K562 (cell line): ENCODE measurements around the gene CRYBA4. TPM values are rescaled to one million over a fixed set of nuclear protein-coding genes. Genes with fewer than 3 reads are reported as not detected.

Source experiments
- ATAC-seq: fragments of 200-7000 bp; cut with Tn5 transposase; 3 replicates; pipeline ENCODE4 v1.9.1; 2020; ENCODE audit warnings: moderate library complexity
- BruUV-seq: library from RNA; stranded (reverse); fragments of 400-500 nt; replicated peaks from 2 replicates; lab custom pipeline; 2021; lab: Mats Ljungman, UMichigan
- CTCF ChIA-PET: fragments of 300-600 bp; formaldehyde crosslinking; extraction: SDS; loops from one replicate; lab custom pipeline; 2021; ENCODE audit warnings: low intra/inter-chr PET ratio; lab: Yijun Ruan, JAX
- POLR2A ChIA-PET: fragments of 300-600, 350-650 bp; sonication (Branson Sonifier 250); formaldehyde crosslinking; extraction: SDS; loops from one replicate; lab custom pipeline; 2021; ENCODE audit warnings: antibody characterized with exemption, inconsistent platforms; lab: Yijun Ruan, JAX
- DNase-seq, 4 experiments: peaks; one replicate each; pipeline versions ENCODE4 v3.0.0 to v3.0.0-alpha.2; 2011 to 2018; ENCODE audit warnings: low spot score in 3 of 4, mixed read lengths in 3 of 4; ENCODE audit errors: extremely low read depth in 1 of 4
- FAIRE-seq: peaks from 2 replicates; lab custom pipeline; 2011; peaks lifted over from hg19 to GRCh38; lab: Jason Lieb, UNC
- H2AFZ ChIP-seq: 2 replicates; pipeline ENCODE4 v1.6.0; 2011; ENCODE audit warnings: low read depth, low read length, control low read depth, inconsistent platforms
- H3K27ac ChIP-seq: fragments of 200-600 bp; 3 replicates; pipeline ENCODE4 v1.8.0; 2011; ENCODE audit warnings: low read depth, mild to moderate bottlenecking, control low read depth, inconsistent platforms, low read length, moderate library complexity, mixed read lengths; ENCODE audit errors: extremely low read depth
- H3K27me3 ChIP-seq, 2 experiments: fragments of 300-600 bp in 1 of 2; 2 replicates in 1 of 2; 3 replicates in 1 of 2; pipeline versions ENCODE4 v1.6.0 to v1.8.0; 2011; ENCODE audit warnings: inconsistent platforms in 2 of 2, low read length in 2 of 2, mild to moderate bottlenecking in 1 of 2, mixed read lengths in 1 of 2, moderate library complexity in 1 of 2; ENCODE audit not compliant: control insufficient read depth in 2 of 2, insufficient read depth in 2 of 2
- H3K36me3 ChIP-seq: fragments of 300-600 bp; 3 replicates; pipeline ENCODE4 v1.8.0; 2011; ENCODE audit warnings: mild to moderate bottlenecking, low read length, inconsistent platforms; ENCODE audit not compliant: control insufficient read depth, insufficient read depth
- H3K4me1 ChIP-seq, 2 experiments: fragments of 200-600 bp in 1 of 2; replicated peaks in 1 of 2; 2 replicates in 1 of 2; 3 replicates in 1 of 2; pipeline versions ENCODE4 v1.5.1 to v1.8.0; 2011; ENCODE audit warnings: inconsistent platforms in 2 of 2, low read length in 2 of 2, mild to moderate bottlenecking in 1 of 2, mixed read lengths in 1 of 2, moderate library complexity in 1 of 2; ENCODE audit not compliant: control insufficient read depth in 2 of 2, insufficient read depth in 2 of 2
- H3K4me2 ChIP-seq: 2 replicates; pipeline ENCODE4 v1.6.1; 2011; ENCODE audit warnings: low read length, control low read depth, inconsistent platforms, mixed read lengths; ENCODE audit not compliant: insufficient read depth
- H3K4me3 ChIP-seq: fragments of 200-600 bp; sonication (generic), shearing (Covaris generic); 2 replicates; pipeline ENCODE4 v1.5.1; 2016; ENCODE audit warnings: control low read depth, inconsistent platforms
- H3K79me2 ChIP-seq: fragments of 200-600 bp; 3 replicates; pipeline ENCODE4 v1.8.0; 2011; ENCODE audit warnings: low read length, inconsistent platforms; ENCODE audit not compliant: control insufficient read depth, insufficient read depth
- H3K9ac ChIP-seq, 2 experiments: 2 replicates each; pipeline versions ENCODE4 v1.6.0 to v1.6.1; 2011; ENCODE audit warnings: low read depth in 2 of 2, low read length in 2 of 2, control low read depth in 1 of 2, inconsistent platforms in 1 of 2, mild to moderate bottlenecking in 1 of 2, mixed read lengths in 1 of 2; ENCODE audit not compliant: insufficient read depth in 1 of 2
- H3K9me1 ChIP-seq: one replicate; pipeline ENCODE4 v1.6.0; 2011; ENCODE audit warnings: inconsistent platforms, mild to moderate bottlenecking, low read length, moderate library complexity; ENCODE audit not compliant: control insufficient read depth, insufficient read depth
- H3K9me3 ChIP-seq: replicated peaks from 2 replicates; pipeline ENCODE4 v1.5.1; 2011; ENCODE audit warnings: low read depth, low read length, inconsistent platforms; ENCODE audit not compliant: control insufficient read depth, insufficient read depth
- H4K20me1 ChIP-seq: replicated peaks from 2 replicates; pipeline ENCODE4 v1.6.1; 2011; ENCODE audit warnings: low read length, inconsistent platforms, mixed read lengths; ENCODE audit not compliant: control insufficient read depth, insufficient read depth
- CBFA2T2 ChIP-seq: fragments of 450-650 bp; conservative IDR thresholded peaks from 2 replicates; pipeline ENCODE4 v1.6.1; 2017; ENCODE audit warnings: mild to moderate bottlenecking
- ELF1 ChIP-seq: fragments of 200-800 bp; sonication (Bioruptor generic); IDR thresholded peaks from 2 replicates; pipeline ENCODE4 v1.6.1; 2016; ENCODE audit warnings: missing genetic modification characterization, missing compliant biosample characterization
- FOXJ3 ChIP-seq: sonication (generic); formaldehyde crosslinking; IDR thresholded peaks from 2 replicates; pipeline ENCODE4 v1.4.0; 2020; ENCODE audit warnings: mild to moderate bottlenecking, missing genetic modification reagents
- FUS ChIP-seq: fragments of 200-400 bp; formaldehyde crosslinking; optimal IDR thresholded peaks from 2 replicates; pipeline ENCODE3; 2017; ENCODE audit warnings: low read depth, low read length
- HCFC1 ChIP-seq: IDR thresholded peaks from 2 replicates; pipeline ENCODE4 v1.6.1; 2012; ENCODE audit warnings: low read depth, low read length, improper control_type of control experiment
- HLTF ChIP-seq: fragments of 450-650 bp; IDR thresholded peaks from 2 replicates; pipeline ENCODE4 v1.6.1; 2016
- ILF3 ChIP-seq: fragments of 450-650 bp; IDR thresholded peaks from 2 replicates; pipeline ENCODE4 v1.6.1; 2018; ENCODE audit warnings: antibody characterized with exemption, mild to moderate bottlenecking, moderate library complexity, borderline replicate concordance
- KAT2B ChIP-seq: IDR thresholded peaks from one replicate; pipeline ENCODE4 v1.6.1; 2012; ENCODE audit warnings: low read depth, mild to moderate bottlenecking, control low read depth, inconsistent platforms, low read length, moderate library complexity
- MITF ChIP-seq: IDR thresholded peaks from 2 replicates; pipeline ENCODE4 v1.6.1; 2014; ENCODE audit warnings: antibody characterized with exemption
- MXD1 ChIP-seq: fragments of 250-450 bp; sonication (Bioruptor Pico); IDR thresholded peaks from 2 replicates; pipeline ENCODE4 v1.8.0; 2021; ENCODE audit warnings: borderline replicate concordance, mild to moderate bottlenecking, moderate library complexity; ENCODE audit not compliant: poor library complexity, severe bottlenecking
- POLR2G ChIP-seq: fragments of 200-400 bp; formaldehyde crosslinking; IDR thresholded peaks from 2 replicates; pipeline ENCODE4 v1.6.1; 2017; ENCODE audit warnings: low read depth, mild to moderate bottlenecking, antibody characterized with exemption, low read length, moderate library complexity
- ZC3H11A ChIP-seq: IDR thresholded peaks from 2 replicates; pipeline ENCODE4 v1.6.1; 2012; ENCODE audit warnings: low read depth, low read length, improper control_type of control experiment
- ZNF280B ChIP-seq: fragments of 250-450 bp; sonication (Bioruptor Pico); IDR thresholded peaks from 2 replicates; pipeline ENCODE4 v1.5.1; 2021; ENCODE audit warnings: mild to moderate bottlenecking
- WGBS: fragments of 100-300 bp; shearing (Covaris generic); methylation state at CpG from one replicate; pipeline ENCODE4 v1.1.6; 2016; ENCODE audit warnings: low coverage, mixed read lengths; ENCODE audit not compliant: insufficient coverage; ENCODE audit errors: missing lambda C conversion rate; 5-methylcytosine and 5-hydroxymethylcytosine counted together
- in situ Hi-C: fragments of 300-500 bp; cut with MboI; formaldehyde crosslinking; loops from 4 replicates; pipeline ENCODE4 v1.15.0; 2018; ENCODE audit warnings: inconsistent platforms, mixed read lengths
- intact Hi-C: fragments of 100-400 bp; cut with micrococcal nuclease; formaldehyde crosslinking; loops from 2 replicates; pipeline ENCODE4 v1.14.2; 2022
- polyA plus RNA-seq, 8 experiments: library from polyadenylated mRNA; depleted of rRNA in 4 of 8; stranded (reverse) in 5 of 8; unstranded in 3 of 8; fragments of >200 nt; fragmentation: Nextera tagmentation in 2 of 8; fragmentation: Illumina TruSeq in 1 of 8; extraction: Ambion mirVana in 2 of 8; extraction: Trizol in 1 of 8; gene quantifications; 2 replicates each; pipeline versions ENCODE4 v1.2.1 to v1.2.3, GENCODE V29; 2011 to 2014; ENCODE audit warnings: inconsistent platforms in 1 of 8, missing spikeins in 1 of 8
- total RNA-seq, 7 experiments: library from RNA; depleted of rRNA in 6 of 7; stranded (reverse); fragments of >200 nt in 6 of 7; fragmentation: Illumina TruSeq in 2 of 7; extraction: Trizol in 2 of 7; gene quantifications; 2 replicates each; pipeline versions ENCODE4 v1.2.1 to v1.2.3, GENCODE V29; 2011 to 2021; ENCODE audit warnings: low replicate concordance in 1 of 7
- TF ChIP-seq, protein P1 (sequence below): fragments of 450-650 bp; formaldehyde crosslinking; IDR thresholded peaks from 2 replicates; pipeline ENCODE4 v1.4.0; 2022; ENCODE audit warnings: missing genetic modification characterization

Gene CRYBA4
- total and polyA plus RNA-seq, 9 of the 15 experiments (the other 6 are each of a cell fraction or from before 2014, with no cell fraction given), result 0.59 to 3.3 (median 1.6) TPM

GRCh38 chr22:26674211-26675190 is 52.7 kb downstream of the CRYBA4 start (continued):
- TF ChIP-seq MXD1 (CRISPR knock-in tag), result no peak

- H3K79me2 ChIP-seq, result peaks cover 31% of the 10 kb centered on the region
- H2AFZ ChIP-seq, result no peak overlapping the region
- no peak for DNase-seq
- H3K27ac ChIP-seq, result no peak overlapping the region
- in situ Hi-C loops, result no loop called here
- no peaks in the 10 kb centered on the region for H3K9me1 ChIP-seq
- peaks cover 20 to 24% of the 10 kb centered on the region in 2 experiments for H3K4me1 ChIP-seq
- H3K9ac ChIP-seq, result no peak overlapping the region
- no peak overlapping the region for H3K4me3 ChIP-seq
- H3K4me2 ChIP-seq, result no peak overlapping the region; the same call in 1 of the 2 replicates
- ATAC-seq, result no peak
- no TSS peak for BruUV-seq
- H3K36me3 ChIP-seq, result peaks cover 6% of the 10 kb centered on the region; the same call in 1 of the 3 replicates
- H4K20me1 ChIP-seq, result no peaks in the 10 kb centered on the region; the same call in 1 of the 2 replicates
- intact Hi-C loops, result loop anchor here (5.0 kb wide), 1 partner anchor 82 kb away; no protein-coding TSS in a partner anchor
- H3K27me3 ChIP-seq, result no peaks in the 10 kb centered on the region
- POLR2A ChIA-PET, result no interaction called here
- H3K9me3 ChIP-seq, result no peaks in the 10 kb centered on the region
- no peak for FAIRE-seq
- CTCF ChIA-PET, result no interaction called here
- 76% methylated on average over 4 of the region's 4 CpGs for WGBS
- TF ChIP-seq ELF1 (tag), result no peak
- no peak for TF ChIP-seq HCFC1
- TF ChIP-seq ZC3H11A, result no peak
- TF ChIP-seq ILF3, result no peak
- no peak for TF ChIP-seq MITF
- no peak for TF ChIP-seq CBFA2T2
- no peak for TF ChIP-seq FUS
- TF ChIP-seq, protein P1, sequence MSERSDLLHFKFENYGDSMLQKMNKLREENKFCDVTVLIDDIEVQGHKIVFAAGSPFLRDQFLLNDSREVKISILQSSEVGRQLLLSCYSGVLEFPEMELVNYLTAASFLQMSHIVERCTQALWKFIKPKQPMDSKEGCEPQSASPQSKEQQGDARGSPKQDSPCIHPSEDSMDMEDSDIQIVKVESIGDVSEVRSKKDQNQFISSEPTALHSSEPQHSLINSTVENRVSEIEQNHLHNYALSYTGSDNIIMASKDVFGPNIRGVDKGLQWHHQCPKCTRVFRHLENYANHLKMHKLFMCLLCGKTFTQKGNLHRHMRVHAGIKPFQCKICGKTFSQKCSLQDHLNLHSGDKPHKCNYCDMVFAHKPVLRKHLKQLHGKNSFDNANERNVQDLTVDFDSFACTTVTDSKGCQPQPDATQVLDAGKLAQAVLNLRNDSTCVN, result no peak
- TF ChIP-seq FOXJ3 (CRISPR knock-in tag), result no peak
- TF ChIP-seq HLTF, result no peak
- TF ChIP-seq POLR2G, result no peak
- no peak for TF ChIP-seq KAT2B
- TF ChIP-seq ZNF280B (CRISPR knock-in tag), result no peak
These were observed 54.0 kb downstream of the CRYBA4 start for GRCh38 chr22:26675687-26676268.
